ENCODE data around the gene ARHGAP21.

Gene ARHGAP21

DNA sequence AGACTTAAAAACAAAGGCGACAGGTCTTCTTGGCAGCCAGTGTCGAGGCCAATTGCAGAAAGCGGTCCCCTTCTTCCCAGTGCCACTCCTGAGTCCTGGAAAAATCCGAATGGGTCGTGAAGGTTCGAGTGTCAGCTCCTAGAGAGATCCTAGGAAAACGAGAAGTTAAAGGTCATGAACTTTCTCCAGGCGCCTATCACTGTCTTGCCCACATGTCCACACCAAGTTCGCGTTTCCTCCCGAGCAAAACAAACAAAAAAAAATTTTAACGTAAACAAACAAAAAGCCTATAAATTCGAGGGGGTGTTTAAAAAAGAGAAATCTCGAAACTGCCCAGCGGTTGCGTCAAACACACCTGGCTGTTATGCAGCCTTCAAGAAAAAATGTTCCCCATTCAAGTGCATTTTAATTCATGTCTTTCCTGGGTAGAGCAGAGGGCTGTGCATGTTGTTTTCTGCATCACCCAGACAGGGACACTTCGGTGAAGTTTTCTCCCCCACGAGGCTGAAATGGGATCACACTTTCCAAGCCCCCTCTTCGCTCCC is 1.5 kb downstream of the ARHGAP21 start:
- DNase-seq = peak in 1 of 2 experiments; percentile 4

GRCh38 chr10:24721229-24722106 is 2.2 kb downstream of the ARHGAP21 start:
- no peak for DNase-seq

DNA sequence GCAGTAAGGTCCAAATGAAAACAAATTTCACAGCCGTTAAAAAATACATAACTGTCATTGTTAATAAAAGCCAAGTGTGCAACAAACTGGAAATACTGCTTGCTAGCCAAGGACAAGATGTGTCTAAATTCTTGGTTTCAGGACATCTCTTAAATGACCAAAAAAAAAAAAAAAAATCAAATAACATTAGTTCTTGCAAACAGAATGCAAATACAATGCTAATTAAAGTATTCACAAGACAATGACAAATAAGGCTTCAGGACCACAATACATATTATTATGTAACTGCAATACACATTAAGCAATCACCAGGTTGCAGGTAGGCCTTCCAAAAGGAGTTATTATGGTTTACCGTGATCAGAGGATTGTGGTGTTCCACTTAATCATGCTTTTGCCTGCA is 3.6 kb downstream of the ARHGAP21 start:
- DNase-seq = no peak

GRCh38 chr10:24718031-24718855 is 5.4 kb downstream of the ARHGAP21 start:
- DNase-seq = no peak

- no peak for DNase-seq
Measured at GRCh38 chr10:24716295-24716694, 7.4 kb downstream of the ARHGAP21 start.

- no peak for DNase-seq
Measured at GRCh38 chr10:24715246-24715769, 8.4 kb downstream of the ARHGAP21 start.

DNA sequence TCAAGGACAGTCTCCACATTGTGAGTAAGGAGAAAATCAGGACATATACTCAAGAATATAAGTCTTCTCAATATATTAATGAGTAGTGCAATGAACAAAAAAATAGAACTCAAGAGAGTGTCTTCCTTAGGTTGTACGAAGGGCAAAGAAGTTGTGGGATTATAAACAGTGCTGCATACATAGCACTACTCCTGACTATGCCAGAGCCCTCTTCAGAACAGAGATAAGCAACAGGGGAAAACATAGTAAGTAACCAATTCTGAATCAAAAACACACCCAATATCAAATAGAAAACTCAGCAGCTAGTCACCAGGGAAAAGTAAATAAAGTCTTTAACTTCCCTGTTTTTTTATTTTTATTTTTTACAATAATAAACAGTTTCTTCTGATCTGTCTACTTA is 10.6 kb downstream of the ARHGAP21 start:
- DNase-seq = no peak

DNA sequence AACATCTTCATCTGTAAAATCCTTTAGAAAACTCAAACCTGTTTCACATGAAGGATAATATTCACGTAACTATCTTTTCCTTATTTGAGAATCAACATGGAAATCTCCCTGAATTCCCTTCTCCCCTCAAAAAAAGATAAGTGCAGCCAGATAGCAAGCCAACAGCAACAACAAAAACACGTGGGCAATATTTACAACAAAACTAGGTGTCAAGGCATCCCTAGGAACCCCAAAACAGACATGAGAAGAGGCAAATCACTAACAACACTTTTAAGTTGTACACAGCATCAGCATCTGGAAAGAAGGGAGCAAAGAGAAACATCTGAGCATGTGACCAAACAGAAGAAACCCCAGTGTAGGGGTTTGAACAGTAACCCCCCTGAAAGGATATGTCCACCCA is 12.2 kb downstream of the ARHGAP21 start:
- no peak for DNase-seq

- DNase-seq = no peak
Measured at GRCh38 chr10:24708081-24708480, 15.6 kb downstream of the ARHGAP21 start.

DNA sequence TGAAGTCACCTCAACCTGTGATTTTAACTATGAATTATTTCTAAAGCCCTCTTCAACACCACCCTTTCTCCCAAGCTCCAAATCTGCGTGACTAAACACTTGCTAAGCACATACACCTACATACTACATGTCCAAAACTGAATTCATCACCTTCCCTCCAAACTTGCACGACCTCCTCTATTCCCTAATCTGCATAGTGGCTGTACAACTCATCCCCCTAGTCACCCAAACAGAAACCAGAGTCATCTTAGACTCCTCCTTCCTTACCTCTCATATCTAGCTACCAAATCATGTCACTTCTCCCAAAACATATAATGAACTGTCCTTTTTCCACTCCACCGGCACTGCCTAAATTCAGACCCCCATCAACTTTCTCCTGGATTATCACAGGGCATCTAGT is 16.2 kb downstream of the ARHGAP21 start:
- DNase-seq = no peak

DNA sequence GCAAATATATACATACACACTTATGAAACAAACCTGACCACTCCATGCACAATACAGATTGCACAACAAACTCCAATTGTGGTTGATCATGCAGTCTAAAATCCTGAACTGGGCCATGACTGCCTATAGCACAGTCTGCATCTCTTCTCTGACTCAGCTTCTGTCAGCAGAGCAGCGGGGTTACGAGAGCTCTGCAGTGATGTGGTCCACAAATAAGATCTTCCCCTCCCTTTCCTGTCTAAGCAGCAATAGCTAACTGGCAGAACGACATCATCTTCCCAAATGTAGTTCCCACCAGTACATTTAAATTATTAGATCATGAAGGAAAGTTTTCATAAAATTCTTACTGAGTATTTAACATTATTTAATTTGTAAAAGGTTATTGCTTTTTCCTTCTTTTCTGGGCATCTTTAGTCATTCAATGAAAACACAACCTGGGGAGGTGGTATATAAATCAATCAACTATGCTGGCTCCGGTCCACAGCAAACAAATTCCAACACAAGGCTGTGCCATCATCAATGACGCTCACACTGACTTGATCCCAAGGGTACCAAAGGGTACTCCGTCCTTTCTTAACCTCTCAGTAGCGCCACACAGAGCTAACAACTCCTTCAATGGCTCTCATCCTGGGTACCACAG is 17.1 kb downstream of the ARHGAP21 start:
- DNase-seq = no peak

DNA sequence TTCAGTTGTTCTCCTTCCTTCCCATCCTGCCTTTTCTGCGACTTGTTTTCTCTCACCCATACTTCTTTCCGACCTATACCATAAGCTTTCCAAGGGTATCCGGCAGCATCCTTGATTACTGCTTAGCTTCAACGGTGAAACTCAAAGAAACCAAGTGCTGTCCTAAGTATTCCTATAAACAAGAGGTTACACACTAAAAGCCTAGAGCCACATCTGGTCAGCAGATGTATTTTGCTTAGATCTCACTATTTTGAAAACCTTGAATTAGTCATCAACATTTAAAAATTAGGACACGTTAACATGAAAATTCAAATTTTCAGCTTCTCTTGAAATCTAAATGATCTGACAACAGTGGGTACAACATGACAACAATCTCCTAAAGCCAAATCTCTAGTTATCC is 20.0 kb downstream of the ARHGAP21 start:
- no peak for DNase-seq

GRCh38 chr10:24701447-24701846 is 22.2 kb downstream of the ARHGAP21 start:
- no peak for DNase-seq

DNA sequence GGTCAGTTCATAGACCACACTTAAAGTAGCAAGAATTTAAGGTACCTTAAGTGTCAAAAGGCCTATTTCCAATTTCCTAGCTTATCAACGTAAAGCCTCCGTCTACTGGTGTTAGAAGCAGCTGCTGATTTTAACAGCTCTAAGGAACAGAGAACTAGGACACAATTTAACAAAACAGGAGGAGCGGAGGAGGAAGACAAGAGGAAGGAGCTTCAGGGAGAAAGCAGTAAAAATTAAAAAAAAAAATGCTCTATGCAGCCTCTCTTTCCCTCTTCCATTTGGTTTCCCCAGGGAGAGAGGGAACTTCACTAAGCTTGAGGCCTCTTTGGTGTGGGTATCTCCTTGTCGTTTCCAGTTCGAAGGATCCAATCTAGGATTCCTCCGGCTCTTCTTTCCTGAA is 22.7 kb downstream of the ARHGAP21 start:
- no peak for DNase-seq

- DNase-seq = no peak
Measured at GRCh38 chr10:24698270-24698669, 25.4 kb downstream of the ARHGAP21 start.

- DNase-seq = no peak
Measured at GRCh38 chr10:24697080-24697479, 26.6 kb downstream of the ARHGAP21 start.

- no peak for DNase-seq
Measured at GRCh38 chr10:24695452-24695851, 28.2 kb downstream of the ARHGAP21 start.

GRCh38 chr10:24694086-24694485 is 29.6 kb downstream of the ARHGAP21 start:
- no peak for DNase-seq

GRCh38 chr10:24690961-24691512 is 32.6 kb downstream of the ARHGAP21 start:
- DNase-seq = no peak

DNA sequence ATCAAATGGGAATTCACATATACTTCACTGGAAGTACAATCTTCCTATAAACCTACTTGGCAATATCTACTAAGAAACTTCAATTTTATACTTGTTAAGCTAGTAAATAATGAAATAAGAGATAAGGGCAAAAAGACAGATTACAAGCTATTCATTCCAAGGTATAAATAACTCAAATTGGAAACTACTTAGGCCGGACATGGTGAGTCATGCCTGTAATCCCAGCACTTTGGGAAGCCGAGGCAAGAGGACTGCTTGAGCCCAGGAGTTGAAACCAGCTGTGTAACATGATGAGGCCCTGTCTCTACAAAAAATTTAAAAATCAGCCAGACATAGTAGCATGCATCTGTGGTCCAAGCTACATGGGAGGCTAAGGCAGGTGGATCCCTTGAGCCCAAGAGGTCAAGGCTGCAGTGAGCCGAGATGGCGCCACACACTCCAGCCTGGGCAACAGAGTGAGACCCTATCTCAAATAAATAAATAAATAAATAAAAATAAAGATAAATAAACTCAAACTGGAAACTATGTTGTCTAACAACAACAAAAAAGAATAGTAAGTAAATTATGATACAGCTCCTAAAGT is 37.6 kb downstream of the ARHGAP21 start:
- no peak for DNase-seq

GRCh38 chr10:24683554-24683953 is 40.1 kb downstream of the ARHGAP21 start:
- no peak for DNase-seq

DNA sequence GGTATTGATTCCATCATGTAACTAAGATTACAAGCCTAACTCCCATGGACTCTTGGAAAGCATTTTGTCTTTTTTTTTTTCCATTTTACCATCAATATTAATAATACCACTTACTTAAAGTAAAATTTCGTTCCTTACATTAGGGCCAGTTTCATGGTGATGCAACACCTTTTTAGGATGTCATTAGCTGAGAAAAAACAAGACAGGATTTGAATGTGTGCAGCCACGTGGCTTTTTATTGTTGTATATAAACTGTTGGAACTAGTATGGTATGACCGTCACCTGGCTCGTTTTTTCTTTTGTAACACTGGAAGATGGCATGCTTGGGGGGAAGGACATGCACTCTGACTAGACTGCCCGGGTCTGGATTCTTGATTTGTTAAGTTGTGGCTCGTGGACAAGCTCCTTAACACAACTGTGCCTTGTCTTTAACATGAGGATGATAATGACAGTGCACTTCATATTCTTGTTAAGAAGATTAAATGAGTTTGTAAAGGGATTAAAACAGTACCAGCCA is 42.1 kb downstream of the ARHGAP21 start:
- DNase-seq = no peak
